Tibial artery (tissue), 4 donors: ENCODE measurements around the gene UPF2.

Experiments used
- DNase-seq, 2 donors: peaks; one replicate each; pipeline ENCODE4 v3.0.0-alpha.2; 2019
- H3K27ac ChIP-seq, 2 donors: fragments of 200-600 bp; sonication (generic) in 1 of 2; 1 replicate in 1 of 2; 2 replicates in 1 of 2; pipeline ENCODE4 v1.5.1; 2018 to 2019; ENCODE audit warnings: mild to moderate bottlenecking in 1 of 2
- H3K27me3 ChIP-seq, 2 donors: fragments of 200-600 bp; sonication (generic) in 1 of 2; one replicate each; pipeline versions ENCODE4 v1.5.1 to v1.6.0; 2016 to 2019
- H3K36me3 ChIP-seq, 3 donors: fragments of 200-600 bp; sonication (generic) in 2 of 3; one replicate each; pipeline ENCODE4 v1.5.1; 2016 to 2019; ENCODE audit warnings: mild to moderate bottlenecking in 2 of 3
- H3K4me1 ChIP-seq, 4 donors: fragments of 200-600 bp; sonication (generic) in 2 of 4; 1 replicate in 3 of 4; 2 replicates in 1 of 4; pipeline ENCODE4 v1.5.1; 2016 to 2019
- H3K4me3 ChIP-seq, 2 donors: fragments of 200-600 bp; sonication (generic) in 1 of 2; 1 replicate in 1 of 2; 2 replicates in 1 of 2; pipeline ENCODE4 v1.5.1; 2018 to 2019; ENCODE audit warnings: mild to moderate bottlenecking in 2 of 2
- H3K9me3 ChIP-seq, 3 donors: fragments of 200-600 bp; sonication (generic) in 1 of 3; one replicate each; pipeline ENCODE4 v1.5.1; 2016 to 2019
- intact Hi-C: fragments of 100-400 bp; cut with DNase I; formaldehyde crosslinking; loops from one replicate; pipeline ENCODE4 v1.15.0; 2023; ENCODE audit warnings: low total_unique reads
- TF ChIP-seq, protein P1 (sequence below), 2 experiments: fragments of 200-600 bp in 1 of 2; fragments of 450-650 bp in 1 of 2; IDR thresholded peaks; one replicate each; pipeline ENCODE4 v1.5.1; 2017 to 2019; ENCODE audit warnings: antibody characterized with exemption in 2 of 2, mild to moderate bottlenecking in 1 of 2, moderate library complexity in 1 of 2

The UPF2 gene

DNA sequence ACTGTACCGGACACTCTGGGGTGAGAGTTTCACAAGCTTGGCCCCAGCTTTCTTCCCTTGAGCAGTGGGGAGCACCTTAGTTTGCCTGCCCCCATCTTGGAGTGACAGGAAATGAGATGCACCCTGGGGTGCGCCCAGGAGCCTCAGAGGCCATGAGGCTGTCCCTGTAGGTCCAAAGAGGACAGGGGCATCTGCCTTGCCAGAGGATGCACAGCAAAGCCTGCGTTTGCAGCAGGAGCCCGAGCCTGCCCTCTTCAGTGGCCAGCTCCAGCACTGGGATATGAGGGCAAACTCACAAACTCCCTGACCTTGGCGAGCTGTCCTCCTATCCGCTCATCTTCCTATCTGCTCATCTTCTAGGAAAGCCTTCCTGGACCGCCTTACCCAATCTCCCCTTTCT, 140.0 kb downstream of the UPF2 start:
- no peaks in the 10 kb centered on the region for H3K36me3 ChIP-seq
- intact Hi-C loops: no loop called here
- DNase-seq: no peak

DNA sequence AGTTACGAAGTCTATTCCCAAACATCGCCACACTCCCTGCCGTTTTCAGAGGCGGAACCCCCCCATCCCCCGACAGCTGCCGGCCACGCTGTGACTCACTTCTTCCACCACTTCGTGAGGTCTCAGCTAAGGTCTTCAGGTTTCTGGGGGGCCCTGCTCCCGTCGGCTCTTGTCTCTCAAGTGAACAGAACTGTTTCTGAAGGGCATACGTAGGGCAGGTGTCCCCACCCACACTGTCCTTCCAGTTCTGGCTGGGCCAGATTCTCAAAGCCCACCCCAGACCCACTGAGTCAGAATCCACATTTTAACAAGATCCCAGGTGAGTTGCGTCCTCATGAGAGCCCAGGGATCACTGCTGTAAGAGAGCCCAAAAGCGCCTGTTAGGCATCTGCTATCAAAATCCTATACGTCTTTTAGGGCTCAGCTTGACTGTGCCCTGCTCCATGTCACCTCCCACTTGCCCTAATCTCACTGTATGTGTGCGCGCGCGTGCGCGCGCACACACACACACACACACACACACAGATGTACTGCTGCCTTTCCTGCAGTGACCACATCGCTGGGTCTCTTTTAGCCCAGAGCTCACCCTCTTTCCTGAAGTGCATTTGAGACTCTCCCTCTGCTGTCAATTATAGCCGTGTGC, 140.7 kb downstream of the UPF2 start:
- TF ChIP-seq, protein P1, sequence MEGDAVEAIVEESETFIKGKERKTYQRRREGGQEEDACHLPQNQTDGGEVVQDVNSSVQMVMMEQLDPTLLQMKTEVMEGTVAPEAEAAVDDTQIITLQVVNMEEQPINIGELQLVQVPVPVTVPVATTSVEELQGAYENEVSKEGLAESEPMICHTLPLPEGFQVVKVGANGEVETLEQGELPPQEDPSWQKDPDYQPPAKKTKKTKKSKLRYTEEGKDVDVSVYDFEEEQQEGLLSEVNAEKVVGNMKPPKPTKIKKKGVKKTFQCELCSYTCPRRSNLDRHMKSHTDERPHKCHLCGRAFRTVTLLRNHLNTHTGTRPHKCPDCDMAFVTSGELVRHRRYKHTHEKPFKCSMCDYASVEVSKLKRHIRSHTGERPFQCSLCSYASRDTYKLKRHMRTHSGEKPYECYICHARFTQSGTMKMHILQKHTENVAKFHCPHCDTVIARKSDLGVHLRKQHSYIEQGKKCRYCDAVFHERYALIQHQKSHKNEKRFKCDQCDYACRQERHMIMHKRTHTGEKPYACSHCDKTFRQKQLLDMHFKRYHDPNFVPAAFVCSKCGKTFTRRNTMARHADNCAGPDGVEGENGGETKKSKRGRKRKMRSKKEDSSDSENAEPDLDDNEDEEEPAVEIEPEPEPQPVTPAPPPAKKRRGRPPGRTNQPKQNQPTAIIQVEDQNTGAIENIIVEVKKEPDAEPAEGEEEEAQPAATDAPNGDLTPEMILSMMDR (IDR thresholded peaks at IDR 0.05): no peak
- Histone ChIP-seq H3K9me3 (no peaks in the 10 kb centered on the region), H3K4me1 (no peaks in the 10 kb centered on the region), H3K4me3 (no peak overlapping the region), H3K36me3 (no peaks in the 10 kb centered on the region), H3K27ac (no peak overlapping the region), H3K27me3 (peaks cover 0 to 10% of the 10 kb centered on the region in 2 donors)
- no peak for DNase-seq
- intact Hi-C loops: no loop called here

More for the DNA sequence above, 140.0 kb downstream of the UPF2 start:
- Histone ChIP-seq H3K27me3 (peaks cover 0 to 10% of the 10 kb centered on the region in 2 donors), H3K9me3 (no peaks in the 10 kb centered on the region), H3K27ac (no peak overlapping the region), H3K4me3 (no peak overlapping the region), H3K4me1 (no peaks in the 10 kb centered on the region)
- TF ChIP-seq, protein P1 (IDR thresholded peaks at IDR 0.05): no peak

DNA sequence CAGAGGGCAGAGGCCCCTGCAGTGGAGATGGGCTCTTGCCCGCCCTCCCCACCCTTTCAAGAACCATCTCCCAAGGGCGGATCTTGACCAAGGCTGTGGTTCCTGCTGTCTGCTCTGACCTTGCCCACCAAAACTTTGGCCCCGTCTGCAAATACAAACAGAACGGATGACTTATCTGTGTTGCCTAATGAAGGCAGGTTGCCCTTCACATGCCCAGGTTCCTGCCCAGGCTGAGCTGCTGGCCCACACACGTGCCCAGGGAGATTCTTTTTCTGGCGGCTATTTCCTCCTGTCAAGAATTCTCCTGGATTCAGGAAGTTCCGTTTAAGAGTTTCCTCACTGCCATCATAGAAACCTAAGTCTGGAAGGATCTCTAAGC, 141.2 kb downstream of the UPF2 start:
- H3K36me3 ChIP-seq: no peaks in the 10 kb centered on the region
- no peak overlapping the region for H3K4me3 ChIP-seq
- peaks cover 0 to 10% of the 10 kb centered on the region in 2 donors for H3K27me3 ChIP-seq
- H3K27ac ChIP-seq: no peak overlapping the region
- no peaks in the 10 kb centered on the region for H3K9me3 ChIP-seq
- intact Hi-C loops: no loop called here
- TF ChIP-seq, protein P1 (IDR thresholded peaks at IDR 0.05): no peak
- DNase-seq: no peak
- H3K4me1 ChIP-seq: no peaks in the 10 kb centered on the region

DNA sequence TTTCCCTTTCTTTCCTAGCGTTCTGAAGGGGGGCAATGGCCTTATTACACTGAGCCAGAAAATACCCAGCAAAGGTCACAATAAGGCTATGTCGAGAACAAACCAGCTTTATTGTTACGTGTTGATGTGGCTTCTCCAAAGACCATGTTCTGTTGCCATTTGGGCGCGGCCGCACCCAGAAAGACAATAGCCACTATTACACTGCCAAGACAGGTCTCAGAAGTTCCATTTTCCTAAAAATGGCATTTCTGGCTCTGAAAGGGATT, 141.6 kb downstream of the UPF2 start:
- Histone ChIP-seq H3K27ac (no peak overlapping the region), H3K36me3 (no peaks in the 10 kb centered on the region), H3K9me3 (no peaks in the 10 kb centered on the region), H3K27me3 (peaks cover 0 to 10% of the 10 kb centered on the region in 2 donors), H3K4me1 (no peaks in the 10 kb centered on the region), H3K4me3 (no peak overlapping the region)
- intact Hi-C loops: no loop called here
- TF ChIP-seq, protein P1 (IDR thresholded peaks at IDR 0.05): no peak
- no peak for DNase-seq

DNA sequence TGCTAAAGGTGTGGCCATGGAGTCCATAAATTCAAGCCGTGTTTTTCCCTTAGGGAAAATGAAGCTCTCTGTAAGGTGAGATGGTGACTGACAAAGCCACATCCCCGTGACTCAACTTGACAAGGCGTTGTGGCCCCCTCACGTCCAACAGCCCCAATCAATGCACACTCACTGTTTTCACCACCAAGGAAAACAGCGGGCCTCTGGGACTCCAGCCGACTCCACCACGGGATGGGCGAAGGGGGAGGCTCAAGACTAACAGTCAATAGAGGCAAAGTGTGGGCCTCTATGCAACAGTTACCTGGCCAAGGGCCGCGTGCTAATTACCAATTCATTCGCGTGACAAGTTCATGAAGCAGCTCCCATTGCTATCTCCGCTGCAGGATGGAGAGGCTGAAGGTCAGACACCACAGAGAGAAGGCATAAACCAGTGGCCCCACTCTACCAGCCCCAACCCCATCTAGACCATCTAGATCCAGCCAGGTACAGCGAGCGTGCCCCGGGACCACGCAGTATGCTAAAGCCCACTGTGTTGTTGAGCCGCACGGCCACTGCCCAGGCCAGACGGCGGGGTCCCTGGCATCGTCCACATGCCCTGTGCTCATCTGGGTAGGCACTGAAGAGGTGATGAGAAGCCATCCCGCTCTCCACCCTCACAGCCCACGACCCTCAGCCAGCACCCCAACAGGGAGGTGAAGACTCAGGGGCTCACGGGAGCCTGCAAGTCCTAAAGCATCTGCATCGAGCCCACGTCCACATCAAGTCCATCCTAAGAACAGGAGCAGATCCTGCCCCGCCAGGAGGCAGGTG, 143.3 kb downstream of the UPF2 start:
- intact Hi-C loops: no loop called here
- TF ChIP-seq, protein P1 (IDR thresholded peaks at IDR 0.05): no peak

More for the DNA sequence above, 143.3 kb downstream of the UPF2 start:
- no peaks in the 10 kb centered on the region for H3K4me1 ChIP-seq
- no peaks in the 10 kb centered on the region for H3K9me3 ChIP-seq
- peaks cover 0 to 10% of the 10 kb centered on the region in 2 donors for H3K27me3 ChIP-seq
- no peak for DNase-seq
- no peak overlapping the region for H3K27ac ChIP-seq
- H3K36me3 ChIP-seq: no peaks in the 10 kb centered on the region
- no peak overlapping the region for H3K4me3 ChIP-seq
